Neural cell (in vitro differentiated cells): ENCODE measurements around the gene ARHGEF19. TPM values are rescaled to one million over a fixed set of nuclear protein-coding genes. Genes with fewer than 3 reads are reported as not detected.

Experiments used
- H2AFZ ChIP-seq: fragments of 200-600, 300-800 bp; sonication (generic), shearing (Covaris generic); 2 replicates; pipeline ENCODE4 v1.6.0; 2014; ENCODE audit warnings: low read depth, mild to moderate bottlenecking, antibody characterized with exemption, low read length, moderate library complexity
- H3F3A ChIP-seq: fragments of 200-600 bp; shearing (Covaris generic); 2 replicates; pipeline ENCODE4 v1.6.1; 2016; ENCODE audit warnings: mild to moderate bottlenecking, moderate library complexity, mixed read lengths, antibody characterized with exemption, low read length; ENCODE audit not compliant: insufficient read depth, poor library complexity, severe bottlenecking
- H3K27ac ChIP-seq: fragments of 200-600, 300-800 bp; sonication (generic), shearing (Covaris generic); 2 replicates; pipeline ENCODE4 v1.5.1; 2014; ENCODE audit warnings: mild to moderate bottlenecking, low read length, moderate library complexity
- H3K27me3 ChIP-seq: fragments of 300-800, 200-600 bp; sonication (generic), shearing (Covaris generic); 2 replicates; pipeline ENCODE4 v1.6.0; 2014; ENCODE audit warnings: mild to moderate bottlenecking, low read depth, low read length, moderate library complexity; ENCODE audit not compliant: insufficient read depth
- H3K36me3 ChIP-seq: fragments of 300-800, 200-600 bp; sonication (generic), shearing (Covaris generic); 2 replicates; pipeline ENCODE4 v1.5.1; 2014; ENCODE audit warnings: mild to moderate bottlenecking, antibody characterized with exemption, low read length, moderate library complexity; ENCODE audit not compliant: insufficient read depth
- H3K4me2 ChIP-seq: fragments of 300-800, 200-600 bp; sonication (generic), shearing (Covaris generic); 2 replicates; pipeline ENCODE4 v1.6.0; 2014; ENCODE audit warnings: mild to moderate bottlenecking, low read length
- H3K4me3 ChIP-seq: fragments of 300-800, 200-600 bp; sonication (generic), shearing (Covaris generic); 2 replicates; pipeline ENCODE4 v1.5.1; 2014; ENCODE audit warnings: mild to moderate bottlenecking, low read length, moderate library complexity
- H3K79me2 ChIP-seq: fragments of 200-600 bp; shearing (Covaris generic); replicated peaks from 2 replicates; pipeline ENCODE4 v1.6.0; 2014; ENCODE audit warnings: mild to moderate bottlenecking, low read length, moderate library complexity; ENCODE audit not compliant: insufficient read depth
- H3K9ac ChIP-seq: fragments of 300-800, 200-600 bp; sonication (generic), shearing (Covaris generic); 2 replicates; pipeline ENCODE4 v1.6.1; 2016; ENCODE audit warnings: mild to moderate bottlenecking, low read length, mixed read lengths
- H3K9me2 ChIP-seq: fragments of 200-600 bp; shearing (Covaris generic); 2 replicates; pipeline ENCODE4 v1.6.1; 2016; ENCODE audit warnings: mild to moderate bottlenecking, low read length, mixed read lengths; ENCODE audit not compliant: insufficient read depth
- H3K9me3 ChIP-seq: fragments of 200-600, 300-800 bp; sonication (generic), shearing (Covaris generic); 2 replicates; pipeline ENCODE4 v1.6.1; 2016; ENCODE audit warnings: mild to moderate bottlenecking, mixed run types, low read length, moderate library complexity, mixed read lengths
- H4K20me1 ChIP-seq: fragments of 200-600 bp; shearing (Covaris generic); 2 replicates; pipeline ENCODE4 v1.6.1; 2016; ENCODE audit warnings: mild to moderate bottlenecking, mixed run types; ENCODE audit not compliant: insufficient read depth
- EP300 ChIP-seq: fragments of 450-650 bp; conservative IDR thresholded peaks from 2 replicates; pipeline ENCODE4 v1.6.1; 2014; ENCODE audit warnings: antibody characterized with exemption, mild to moderate bottlenecking, moderate library complexity; ENCODE audit not compliant: poor library complexity, severe bottlenecking
- EZH2 ChIP-seq: fragments of 200-600, 300-800 bp; shearing (Covaris generic), sonication (generic); IDR thresholded peaks from 2 replicates; pipeline ENCODE4 v1.6.1; 2014; ENCODE audit warnings: antibody characterized with exemption, low read length, borderline replicate concordance, mild to moderate bottlenecking; ENCODE audit not compliant: insufficient read depth, poor library complexity, severe bottlenecking
- MXI1 ChIP-seq: fragments of 450-650 bp; conservative IDR thresholded peaks from 2 replicates; pipeline ENCODE4 v1.6.1; 2014; ENCODE audit warnings: antibody characterized with exemption, mild to moderate bottlenecking; ENCODE audit not compliant: poor library complexity, severe bottlenecking
- POLR2AphosphoS5 ChIP-seq: IDR thresholded peaks from 2 replicates; pipeline ENCODE4 v1.6.1; 2012
- RAD21 ChIP-seq: fragments of 450-650 bp; conservative IDR thresholded peaks from 2 replicates; pipeline ENCODE4 v1.6.1; 2014; ENCODE audit warnings: antibody characterized with exemption, mild to moderate bottlenecking, moderate library complexity
- SMC3 ChIP-seq: fragments of 450-650 bp; conservative IDR thresholded peaks from 2 replicates; pipeline ENCODE4 v1.6.1; 2014; ENCODE audit warnings: antibody characterized with exemption, mild to moderate bottlenecking, moderate library complexity; ENCODE audit not compliant: poor library complexity
- TAF1 ChIP-seq: IDR thresholded peaks from 2 replicates; pipeline ENCODE4 v1.6.1; 2012; ENCODE audit warnings: low read depth
- polyA plus RNA-seq: library from polyadenylated mRNA; depleted of rRNA; stranded (reverse); fragments of >200 nt; gene quantifications from 2 replicates; pipeline ENCODE4 v1.2.3, GENCODE V29; 2014
- TF ChIP-seq, protein P1 (sequence below): fragments of 450-650 bp; IDR thresholded peaks from 2 replicates; pipeline ENCODE4 v1.5.1; 2014; ENCODE audit warnings: antibody characterized with exemption, mild to moderate bottlenecking, moderate library complexity; ENCODE audit not compliant: poor library complexity, severe bottlenecking
- TF ChIP-seq, protein P2 (sequence below): IDR thresholded peaks from 2 replicates; pipeline ENCODE4 v1.6.1; 2012; ENCODE audit warnings: borderline replicate concordance

Gene ARHGEF19
- polyA plus RNA-seq, 1 donor from 2014 or later, result 0.93 TPM

DNA sequence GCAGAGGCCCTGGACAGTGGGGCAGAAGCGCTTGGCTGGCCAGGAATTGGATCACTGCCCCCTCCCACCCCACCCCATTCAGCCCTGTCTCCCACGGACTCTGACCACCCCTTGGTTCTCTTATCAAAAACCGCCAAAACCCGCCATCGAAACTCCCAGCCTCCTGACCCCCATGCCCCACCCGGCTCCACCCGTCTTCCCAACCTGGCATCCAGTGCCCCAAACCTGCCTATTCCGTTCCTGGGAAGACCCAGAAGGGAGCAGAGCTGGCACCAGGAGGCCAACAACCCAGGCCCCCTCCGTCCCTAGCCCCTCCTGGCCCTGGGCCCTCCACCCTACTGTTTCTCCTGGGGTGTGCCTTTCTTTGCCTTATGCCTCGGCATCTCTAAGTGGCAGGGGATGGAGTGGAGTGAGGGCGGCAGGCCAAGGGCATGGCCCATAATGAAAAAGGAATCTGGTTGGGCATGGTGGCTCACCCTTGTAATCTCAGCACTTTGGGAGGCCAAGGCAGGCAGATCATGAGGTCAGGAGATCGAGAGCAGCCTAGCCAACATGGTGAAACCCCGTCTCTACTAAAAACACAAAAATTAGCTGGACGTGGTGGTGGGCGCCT, 40.1 kb downstream of the ARHGEF19 start:
- Histone ChIP-seq H3F3A (no peaks in the 10 kb centered on the region), H2AFZ (no peak overlapping the region), H3K9me3 (no peaks in the 10 kb centered on the region), H3K79me2 (no peaks in the 10 kb centered on the region), H4K20me1 (no peaks in the 10 kb centered on the region), H3K36me3 (no peaks in the 10 kb centered on the region), H3K27me3 (no peaks in the 10 kb centered on the region), H3K27ac (no peak overlapping the region), H3K4me3 (no peak overlapping the region), H3K9ac (no peak overlapping the region), H3K9me2 (no peaks in the 10 kb centered on the region), H3K4me2 (no peak overlapping the region)
- TF ChIP-seq, protein P1, sequence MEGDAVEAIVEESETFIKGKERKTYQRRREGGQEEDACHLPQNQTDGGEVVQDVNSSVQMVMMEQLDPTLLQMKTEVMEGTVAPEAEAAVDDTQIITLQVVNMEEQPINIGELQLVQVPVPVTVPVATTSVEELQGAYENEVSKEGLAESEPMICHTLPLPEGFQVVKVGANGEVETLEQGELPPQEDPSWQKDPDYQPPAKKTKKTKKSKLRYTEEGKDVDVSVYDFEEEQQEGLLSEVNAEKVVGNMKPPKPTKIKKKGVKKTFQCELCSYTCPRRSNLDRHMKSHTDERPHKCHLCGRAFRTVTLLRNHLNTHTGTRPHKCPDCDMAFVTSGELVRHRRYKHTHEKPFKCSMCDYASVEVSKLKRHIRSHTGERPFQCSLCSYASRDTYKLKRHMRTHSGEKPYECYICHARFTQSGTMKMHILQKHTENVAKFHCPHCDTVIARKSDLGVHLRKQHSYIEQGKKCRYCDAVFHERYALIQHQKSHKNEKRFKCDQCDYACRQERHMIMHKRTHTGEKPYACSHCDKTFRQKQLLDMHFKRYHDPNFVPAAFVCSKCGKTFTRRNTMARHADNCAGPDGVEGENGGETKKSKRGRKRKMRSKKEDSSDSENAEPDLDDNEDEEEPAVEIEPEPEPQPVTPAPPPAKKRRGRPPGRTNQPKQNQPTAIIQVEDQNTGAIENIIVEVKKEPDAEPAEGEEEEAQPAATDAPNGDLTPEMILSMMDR, result no peak
- no peak for TF ChIP-seq RAD21
- no peak for TF ChIP-seq TAF1
- TF ChIP-seq SMC3, result no peak
- no peak for TF ChIP-seq EZH2
- no peak for TF ChIP-seq POLR2AphosphoS5
- no peak for TF ChIP-seq EP300
- TF ChIP-seq, protein P2, sequence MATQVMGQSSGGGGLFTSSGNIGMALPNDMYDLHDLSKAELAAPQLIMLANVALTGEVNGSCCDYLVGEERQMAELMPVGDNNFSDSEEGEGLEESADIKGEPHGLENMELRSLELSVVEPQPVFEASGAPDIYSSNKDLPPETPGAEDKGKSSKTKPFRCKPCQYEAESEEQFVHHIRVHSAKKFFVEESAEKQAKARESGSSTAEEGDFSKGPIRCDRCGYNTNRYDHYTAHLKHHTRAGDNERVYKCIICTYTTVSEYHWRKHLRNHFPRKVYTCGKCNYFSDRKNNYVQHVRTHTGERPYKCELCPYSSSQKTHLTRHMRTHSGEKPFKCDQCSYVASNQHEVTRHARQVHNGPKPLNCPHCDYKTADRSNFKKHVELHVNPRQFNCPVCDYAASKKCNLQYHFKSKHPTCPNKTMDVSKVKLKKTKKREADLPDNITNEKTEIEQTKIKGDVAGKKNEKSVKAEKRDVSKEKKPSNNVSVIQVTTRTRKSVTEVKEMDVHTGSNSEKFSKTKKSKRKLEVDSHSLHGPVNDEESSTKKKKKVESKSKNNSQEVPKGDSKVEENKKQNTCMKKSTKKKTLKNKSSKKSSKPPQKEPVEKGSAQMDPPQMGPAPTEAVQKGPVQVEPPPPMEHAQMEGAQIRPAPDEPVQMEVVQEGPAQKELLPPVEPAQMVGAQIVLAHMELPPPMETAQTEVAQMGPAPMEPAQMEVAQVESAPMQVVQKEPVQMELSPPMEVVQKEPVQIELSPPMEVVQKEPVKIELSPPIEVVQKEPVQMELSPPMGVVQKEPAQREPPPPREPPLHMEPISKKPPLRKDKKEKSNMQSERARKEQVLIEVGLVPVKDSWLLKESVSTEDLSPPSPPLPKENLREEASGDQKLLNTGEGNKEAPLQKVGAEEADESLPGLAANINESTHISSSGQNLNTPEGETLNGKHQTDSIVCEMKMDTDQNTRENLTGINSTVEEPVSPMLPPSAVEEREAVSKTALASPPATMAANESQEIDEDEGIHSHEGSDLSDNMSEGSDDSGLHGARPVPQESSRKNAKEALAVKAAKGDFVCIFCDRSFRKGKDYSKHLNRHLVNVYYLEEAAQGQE, result no peak
- no peak for TF ChIP-seq MXI1

DNA sequence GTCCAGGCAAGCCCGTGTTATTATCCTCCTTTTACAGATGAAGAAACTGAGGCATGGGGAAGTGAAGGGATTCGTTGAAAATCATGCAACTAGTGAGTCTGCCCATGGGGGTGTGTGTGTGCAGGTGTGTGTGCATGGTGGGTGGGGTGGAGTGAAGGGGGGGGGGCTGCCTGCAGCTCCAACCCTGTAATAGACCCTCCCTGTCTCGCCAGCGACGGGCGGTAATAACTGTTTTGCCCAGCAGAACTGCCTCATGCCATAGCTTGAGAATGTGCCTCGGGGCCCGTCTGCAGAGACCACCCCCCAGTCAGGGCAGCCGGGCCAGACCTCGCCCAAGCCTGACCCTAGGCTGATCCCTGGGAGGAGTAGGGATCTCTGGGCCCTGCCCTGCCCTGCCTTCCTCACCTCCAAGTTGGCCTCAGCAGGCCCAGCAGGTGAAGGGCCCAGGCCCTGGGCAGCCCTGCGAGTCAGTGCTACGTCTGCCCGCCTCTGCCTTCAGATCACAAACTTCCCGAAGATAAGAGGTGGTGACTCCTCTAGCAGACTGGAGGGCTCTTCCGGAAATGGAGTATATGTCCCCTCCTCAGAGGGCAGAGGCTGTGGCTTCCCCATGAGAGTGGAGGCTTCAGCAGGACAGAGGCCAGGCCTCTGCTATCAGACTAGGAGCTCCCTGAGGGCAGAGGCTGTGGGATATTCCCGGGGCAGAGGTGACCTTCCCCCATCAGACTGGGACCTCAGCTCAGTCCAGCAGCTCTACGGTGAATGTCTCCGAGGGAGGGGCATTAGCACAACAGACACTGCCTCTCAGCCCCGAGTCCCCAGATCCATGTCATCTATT, 40.9 kb downstream of the ARHGEF19 start:
- H3K9ac ChIP-seq, result no peak overlapping the region
- H3K27ac ChIP-seq, result no peak overlapping the region
- H3K9me3 ChIP-seq, result no peaks in the 10 kb centered on the region

More for the DNA sequence above, 40.9 kb downstream of the ARHGEF19 start:
- H3K79me2 ChIP-seq, result no peaks in the 10 kb centered on the region
- no peaks in the 10 kb centered on the region for H4K20me1 ChIP-seq
- H2AFZ ChIP-seq, result no peak overlapping the region
- TF ChIP-seq, protein P1, result no peak
- TF ChIP-seq EZH2 (no peak), RAD21 (no peak), SMC3 (no peak), POLR2AphosphoS5 (no peak), MXI1 (no peak)
- TF ChIP-seq, protein P2, result no peak
- no peaks in the 10 kb centered on the region for H3K36me3 ChIP-seq
- H3K4me3 ChIP-seq, result no peak overlapping the region
- H3K4me2 ChIP-seq, result no peak overlapping the region
- no peaks in the 10 kb centered on the region for H3K27me3 ChIP-seq
- no peaks in the 10 kb centered on the region for H3K9me2 ChIP-seq
- H3F3A ChIP-seq, result no peaks in the 10 kb centered on the region
